Neutrophil (primary cell): Measurements from ENCODE around the gene FRMPD1.

Experiments
- H3K27ac ChIP-seq: fragments of 200-600 bp; sonication (generic); 2 replicates; pipeline ENCODE4 v1.5.1; 2016; ENCODE audit warnings: mild to moderate bottlenecking, moderate library complexity
- H3K27me3 ChIP-seq: fragments of 200-600 bp; sonication (generic); 2 replicates; pipeline ENCODE4 v1.6.0; 2016; ENCODE audit warnings: mild to moderate bottlenecking
- H3K36me3 ChIP-seq: fragments of 200-600 bp; sonication (generic); 2 replicates; pipeline ENCODE4 v1.5.1; 2017
- H3K4me1 ChIP-seq, 2 experiments: fragments of 200-600 bp in 1 of 2; sonication (generic) in 1 of 2; 1 replicate in 1 of 2; 2 replicates in 1 of 2; pipeline versions ENCODE4 v1.5.1 to v1.6.1; 2013 to 2016; ENCODE audit warnings: low read depth in 1 of 2, low read length in 1 of 2, mild to moderate bottlenecking in 1 of 2, moderate library complexity in 1 of 2; ENCODE audit not compliant: control insufficient read depth in 1 of 2, insufficient read depth in 1 of 2
- H3K4me3 ChIP-seq, 2 experiments: fragments of 200-600 bp in 1 of 2; sonication (generic) in 1 of 2; 1 replicate in 1 of 2; 2 replicates in 1 of 2; pipeline ENCODE4 v1.5.1; 2013 to 2016; ENCODE audit warnings: low read depth in 1 of 2, low read length in 1 of 2, mild to moderate bottlenecking in 1 of 2, moderate library complexity in 1 of 2
- H3K9me3 ChIP-seq: fragments of 200-600 bp; sonication (generic); 2 replicates; pipeline ENCODE4 v1.5.1; 2016
- TF ChIP-seq, protein P1 (sequence below): fragments of 200-600 bp; sonication (generic); IDR thresholded peaks from 2 replicates; pipeline ENCODE4 v1.5.1; 2016; ENCODE audit warnings: antibody characterized with exemption

FRMPD1 gene

DNA sequence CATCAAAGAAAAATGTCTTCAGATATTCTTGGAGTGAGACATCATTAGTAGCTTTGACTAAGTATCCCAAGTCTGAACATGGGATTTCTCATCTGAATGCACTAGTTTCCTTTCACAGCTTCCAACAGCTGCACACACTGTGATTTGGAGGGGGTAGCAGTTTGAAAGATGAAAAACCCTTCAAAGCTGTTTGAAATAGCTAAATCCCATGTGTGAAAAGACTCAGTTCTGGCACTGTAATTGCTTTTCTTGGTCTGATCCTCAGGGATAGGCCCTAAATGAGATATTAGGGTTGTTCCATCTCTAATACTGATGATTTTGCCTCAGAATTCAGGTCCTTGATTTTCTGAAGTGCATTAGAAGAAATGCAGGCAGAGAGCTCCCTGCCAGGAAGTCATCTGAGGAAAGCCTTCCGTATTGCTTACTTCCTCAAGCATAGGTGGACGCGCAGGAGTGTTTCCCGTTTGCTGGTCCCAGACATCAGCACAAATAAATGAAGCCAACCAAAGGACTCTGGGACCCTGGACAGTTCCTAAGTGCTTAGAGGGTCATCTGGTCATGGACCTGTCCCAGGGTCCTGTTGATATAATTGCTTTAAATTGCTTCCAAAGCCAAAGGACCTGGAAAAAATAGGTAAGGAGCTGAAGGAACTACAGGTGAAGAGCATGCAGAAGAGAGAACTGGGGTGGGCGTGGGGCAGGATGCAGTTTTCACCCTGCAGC is 25.6 kb upstream of the FRMPD1 start:
- H3K4me1 ChIP-seq, result peaks cover 5 to 6% of the 10 kb centered on the region in 2 experiments
- H3K4me3 ChIP-seq, result no peak overlapping the region
- H3K9me3 ChIP-seq, result no peaks in the 10 kb centered on the region
- TF ChIP-seq, protein P1, sequence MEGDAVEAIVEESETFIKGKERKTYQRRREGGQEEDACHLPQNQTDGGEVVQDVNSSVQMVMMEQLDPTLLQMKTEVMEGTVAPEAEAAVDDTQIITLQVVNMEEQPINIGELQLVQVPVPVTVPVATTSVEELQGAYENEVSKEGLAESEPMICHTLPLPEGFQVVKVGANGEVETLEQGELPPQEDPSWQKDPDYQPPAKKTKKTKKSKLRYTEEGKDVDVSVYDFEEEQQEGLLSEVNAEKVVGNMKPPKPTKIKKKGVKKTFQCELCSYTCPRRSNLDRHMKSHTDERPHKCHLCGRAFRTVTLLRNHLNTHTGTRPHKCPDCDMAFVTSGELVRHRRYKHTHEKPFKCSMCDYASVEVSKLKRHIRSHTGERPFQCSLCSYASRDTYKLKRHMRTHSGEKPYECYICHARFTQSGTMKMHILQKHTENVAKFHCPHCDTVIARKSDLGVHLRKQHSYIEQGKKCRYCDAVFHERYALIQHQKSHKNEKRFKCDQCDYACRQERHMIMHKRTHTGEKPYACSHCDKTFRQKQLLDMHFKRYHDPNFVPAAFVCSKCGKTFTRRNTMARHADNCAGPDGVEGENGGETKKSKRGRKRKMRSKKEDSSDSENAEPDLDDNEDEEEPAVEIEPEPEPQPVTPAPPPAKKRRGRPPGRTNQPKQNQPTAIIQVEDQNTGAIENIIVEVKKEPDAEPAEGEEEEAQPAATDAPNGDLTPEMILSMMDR, result no peak
- H3K27ac ChIP-seq, result no peak overlapping the region
- peaks cover 13% of the 10 kb centered on the region for H3K27me3 ChIP-seq
- no peaks in the 10 kb centered on the region for H3K36me3 ChIP-seq

DNA sequence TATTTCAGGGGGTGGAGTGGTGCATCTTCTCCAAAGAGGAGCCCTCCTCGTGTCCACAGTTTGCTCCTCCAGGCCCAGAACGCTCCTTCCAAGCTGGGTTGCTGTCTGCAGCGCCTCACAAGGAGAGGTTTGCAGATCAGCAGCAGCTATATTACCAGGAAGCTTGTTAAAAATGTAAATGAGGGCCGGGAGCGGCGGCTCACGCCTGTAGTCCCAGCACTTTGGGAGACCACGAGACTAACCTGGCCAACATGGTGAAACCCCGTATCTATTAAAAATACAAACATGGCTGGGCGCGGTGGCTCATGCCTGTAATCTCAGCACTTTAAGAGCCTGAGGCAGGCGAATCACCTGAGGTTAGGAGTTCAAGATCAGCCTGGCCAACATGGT is 25.0 kb upstream of the FRMPD1 start:
- Histone ChIP-seq H3K27me3 (peaks cover 13% of the 10 kb centered on the region), H3K4me3 (no peak overlapping the region), H3K4me1 (peaks cover 5 to 6% of the 10 kb centered on the region in 2 experiments), H3K9me3 (no peaks in the 10 kb centered on the region), H3K36me3 (no peaks in the 10 kb centered on the region), H3K27ac (no peak overlapping the region)
- TF ChIP-seq, protein P1, result no peak

DNA sequence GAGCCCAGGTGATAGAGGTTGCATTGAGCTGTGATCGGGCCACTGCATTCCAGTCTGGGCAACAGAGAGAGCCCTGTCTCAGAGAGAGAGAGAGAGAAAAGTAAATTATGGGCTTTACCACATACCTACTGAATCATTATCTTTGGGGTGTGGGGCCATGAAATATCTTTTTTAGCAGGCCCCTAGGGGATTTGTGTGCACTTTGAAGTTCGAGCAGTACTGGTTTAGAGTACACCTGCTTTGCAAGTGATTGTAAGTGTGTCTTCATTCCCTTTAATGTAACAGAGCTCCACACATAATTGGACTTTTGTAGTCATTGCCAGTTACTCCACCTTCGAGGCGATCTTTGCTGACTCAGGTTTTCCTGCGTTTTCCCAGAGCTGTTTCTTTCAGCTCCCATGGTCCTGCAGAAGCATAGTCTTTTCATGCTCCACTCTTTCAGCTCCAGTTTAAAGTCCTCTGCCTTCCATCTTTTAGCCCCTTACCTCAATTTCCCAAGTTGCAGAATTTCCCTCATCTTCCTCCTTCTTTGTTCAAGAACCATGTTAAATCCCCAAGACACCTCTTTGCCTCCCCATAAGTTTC is 24.0 kb upstream of the FRMPD1 start:
- Histone ChIP-seq H3K4me3 (no peak overlapping the region), H3K36me3 (no peaks in the 10 kb centered on the region), H3K4me1 (peaks cover 5 to 6% of the 10 kb centered on the region in 2 experiments), H3K27me3 (peaks cover 13% of the 10 kb centered on the region), H3K9me3 (no peaks in the 10 kb centered on the region), H3K27ac (no peak overlapping the region)
- TF ChIP-seq, protein P1, result no peak

DNA sequence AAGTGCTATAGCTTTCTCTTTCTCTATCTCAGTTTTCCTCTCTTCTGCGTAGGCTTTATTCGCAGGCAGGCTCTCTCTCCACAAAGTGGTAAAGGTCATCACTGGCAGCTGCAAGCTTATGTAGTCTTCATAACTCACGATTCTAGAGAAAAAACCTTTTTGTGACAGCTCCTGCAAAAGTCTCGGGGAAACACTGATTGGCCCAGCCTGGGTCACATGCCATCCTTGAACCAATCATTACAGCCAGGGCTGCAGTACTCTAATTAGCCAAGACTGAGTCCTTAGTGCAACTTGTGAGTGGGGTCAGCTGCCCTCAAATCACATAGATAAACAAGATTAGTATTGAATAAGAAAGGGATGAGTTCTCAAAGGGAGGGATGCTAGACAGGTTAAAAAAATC is 18.3 kb upstream of the FRMPD1 start:
- Histone ChIP-seq H3K9me3 (no peaks in the 10 kb centered on the region), H3K27me3 (peaks cover 26% of the 10 kb centered on the region), H3K36me3 (no peaks in the 10 kb centered on the region), H3K4me1 (no peaks in the 10 kb centered on the region), H3K27ac (no peak overlapping the region), H3K4me3 (no peak overlapping the region)
- TF ChIP-seq, protein P1, result no peak

DNA sequence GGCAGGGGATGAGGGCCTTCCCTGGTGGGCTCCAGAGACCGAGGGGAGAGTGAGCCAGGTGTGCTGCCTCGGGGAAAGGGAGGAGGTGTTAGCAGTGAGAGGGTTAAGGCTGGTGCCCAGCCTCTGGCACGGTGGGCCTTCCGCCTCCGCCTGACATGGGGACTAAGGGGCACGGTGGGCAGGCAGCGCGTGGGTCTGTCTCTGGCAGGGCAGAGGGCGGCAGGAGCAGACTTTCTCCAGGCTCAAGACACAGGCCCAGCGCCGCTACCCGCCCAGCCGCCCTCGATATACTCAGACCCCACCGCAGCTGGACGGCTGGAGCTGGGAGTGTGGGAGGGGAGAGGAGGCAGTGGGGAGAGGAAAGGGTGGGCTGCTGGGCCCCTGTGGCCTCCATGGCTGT is 14.9 kb upstream of the FRMPD1 start:
- no peak overlapping the region for H3K4me3 ChIP-seq
- H3K27me3 ChIP-seq, result peaks cover 38% of the 10 kb centered on the region
- TF ChIP-seq, protein P1, result no peak
- no peaks in the 10 kb centered on the region for H3K9me3 ChIP-seq
- no peaks in the 10 kb centered on the region for H3K4me1 ChIP-seq
- no peaks in the 10 kb centered on the region for H3K36me3 ChIP-seq
- H3K27ac ChIP-seq, result no peak overlapping the region
